GM13977 (cell line): ENCODE data around the gene RFX8.

Experiments used
- DNase-seq: peaks from one replicate; pipeline ENCODE4 v3.0.0; 2012; ENCODE audit warnings: low spot score
- in situ Hi-C: fragments of 300-500 bp; cut with MboI; formaldehyde crosslinking; loops from one replicate; pipeline ENCODE4 v1.12.0; 2022; ENCODE audit warnings: low sequenced_read_pairs, low pct_unique_long_range_greater_than_20kb, mixed read lengths, inconsistent platforms; ENCODE audit not compliant: unreplicated experiment
- TF ChIP-seq, protein P1 (sequence below): IDR thresholded peaks from 2 replicates; pipeline ENCODE4 v1.5.1; 2012; ENCODE audit warnings: mild to moderate bottlenecking, control low read depth; ENCODE audit not compliant: insufficient read depth; ENCODE audit errors: extremely low read depth, missing control alignments

The RFX8 gene

DNA sequence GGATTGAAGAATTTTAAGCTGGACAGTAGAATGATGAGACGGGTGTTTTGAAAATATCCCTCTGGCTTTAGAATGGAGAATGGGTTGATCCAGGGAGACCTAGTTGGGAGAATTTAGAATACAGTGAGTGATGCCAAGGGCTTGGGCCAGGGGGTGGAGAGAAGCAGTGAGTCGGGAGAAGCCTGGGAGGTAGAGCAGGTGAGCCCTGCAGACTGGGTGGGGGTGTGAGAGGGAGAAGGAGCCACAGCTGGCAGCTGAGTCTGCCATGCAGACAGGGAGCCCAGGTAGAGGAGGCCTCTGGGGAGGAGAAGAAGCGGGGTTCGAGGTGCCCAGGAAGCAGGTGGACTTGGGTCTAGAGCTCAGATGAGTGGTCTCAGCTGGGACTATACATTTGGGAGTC lies 105.8 kb downstream of the RFX8 start:
- TF ChIP-seq, protein P1, sequence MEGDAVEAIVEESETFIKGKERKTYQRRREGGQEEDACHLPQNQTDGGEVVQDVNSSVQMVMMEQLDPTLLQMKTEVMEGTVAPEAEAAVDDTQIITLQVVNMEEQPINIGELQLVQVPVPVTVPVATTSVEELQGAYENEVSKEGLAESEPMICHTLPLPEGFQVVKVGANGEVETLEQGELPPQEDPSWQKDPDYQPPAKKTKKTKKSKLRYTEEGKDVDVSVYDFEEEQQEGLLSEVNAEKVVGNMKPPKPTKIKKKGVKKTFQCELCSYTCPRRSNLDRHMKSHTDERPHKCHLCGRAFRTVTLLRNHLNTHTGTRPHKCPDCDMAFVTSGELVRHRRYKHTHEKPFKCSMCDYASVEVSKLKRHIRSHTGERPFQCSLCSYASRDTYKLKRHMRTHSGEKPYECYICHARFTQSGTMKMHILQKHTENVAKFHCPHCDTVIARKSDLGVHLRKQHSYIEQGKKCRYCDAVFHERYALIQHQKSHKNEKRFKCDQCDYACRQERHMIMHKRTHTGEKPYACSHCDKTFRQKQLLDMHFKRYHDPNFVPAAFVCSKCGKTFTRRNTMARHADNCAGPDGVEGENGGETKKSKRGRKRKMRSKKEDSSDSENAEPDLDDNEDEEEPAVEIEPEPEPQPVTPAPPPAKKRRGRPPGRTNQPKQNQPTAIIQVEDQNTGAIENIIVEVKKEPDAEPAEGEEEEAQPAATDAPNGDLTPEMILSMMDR, result no peak
- no peak for DNase-seq
- in situ Hi-C loops, result loop anchor here (25.0 kb wide), 1 partner anchor 107 kb away; the partner anchor contains the start of gene CNOT11

DNA sequence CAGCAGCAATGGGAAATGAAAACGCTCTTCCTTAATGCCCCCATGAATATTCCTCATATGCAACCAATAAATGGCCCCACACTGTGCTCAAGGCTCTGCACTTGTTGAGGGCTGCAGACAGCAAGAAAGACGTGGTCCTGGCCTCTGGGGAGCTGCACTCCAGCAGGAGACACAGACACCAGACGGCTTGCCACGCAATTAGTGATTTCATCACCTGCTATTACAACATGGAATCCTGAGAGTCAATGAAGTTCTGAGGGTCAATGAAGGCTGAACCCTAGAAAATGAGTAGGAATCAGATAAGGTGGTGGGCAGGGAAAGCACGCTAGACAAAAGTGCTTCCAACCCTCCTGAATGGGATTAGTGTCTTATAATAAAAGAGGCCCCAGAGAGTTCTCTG lies 106.5 kb downstream of the RFX8 start:
- in situ Hi-C loops, result loop anchor here (25.0 kb wide), 1 partner anchor 106 kb away; the partner anchor contains the start of gene CNOT11
- no peak for DNase-seq
- TF ChIP-seq, protein P1, result no peak

DNA sequence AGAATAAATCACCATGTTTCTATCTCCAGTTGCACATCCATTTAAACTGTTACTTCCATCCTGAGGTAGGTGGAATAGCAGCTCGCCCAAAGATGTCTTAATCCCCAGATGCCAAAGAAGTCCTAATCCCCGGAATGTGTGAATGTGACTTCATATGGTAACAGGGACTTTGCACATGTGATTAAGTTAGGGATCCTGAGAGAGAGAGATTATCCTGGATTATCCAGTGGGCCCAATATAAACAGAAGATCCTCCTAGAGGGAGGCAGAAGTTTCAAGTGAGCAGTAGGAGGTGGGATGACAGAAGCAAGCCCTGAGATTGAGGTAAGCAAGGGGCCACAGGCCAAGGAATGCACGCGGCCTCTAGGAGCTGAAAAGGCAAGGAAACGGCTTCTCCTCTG lies 107.4 kb downstream of the RFX8 start:
- in situ Hi-C loops, result loop anchor here (25.0 kb wide), 1 partner anchor 105 kb away; the partner anchor contains the start of gene CNOT11
- TF ChIP-seq, protein P1, result no peak
- DNase-seq, result no peak

DNA sequence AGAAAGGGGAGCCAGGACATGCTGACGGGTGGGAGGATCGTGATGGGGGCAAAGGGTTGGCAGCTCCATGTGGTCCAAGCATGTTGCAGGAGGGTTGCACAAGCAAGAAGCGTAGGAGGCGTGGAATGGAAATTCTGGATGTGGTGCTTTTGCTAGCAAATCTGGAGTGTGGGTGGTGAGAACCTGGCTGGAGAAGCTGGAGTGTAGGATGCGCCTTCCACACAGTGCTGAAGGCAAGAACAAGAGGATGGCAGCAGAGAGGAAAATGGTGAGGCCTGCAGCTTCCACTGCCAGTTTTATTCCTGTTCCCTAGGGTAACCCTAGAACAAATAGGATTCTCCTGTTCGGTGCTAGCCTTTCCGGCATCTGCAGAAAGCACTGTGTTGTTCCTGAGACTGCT lies 110.0 kb downstream of the RFX8 start:
- in situ Hi-C loops, result loop anchor here (25.0 kb wide), 1 partner anchor 103 kb away; the partner anchor contains the start of gene CNOT11
- no peak for DNase-seq
- TF ChIP-seq, protein P1, result no peak

DNA sequence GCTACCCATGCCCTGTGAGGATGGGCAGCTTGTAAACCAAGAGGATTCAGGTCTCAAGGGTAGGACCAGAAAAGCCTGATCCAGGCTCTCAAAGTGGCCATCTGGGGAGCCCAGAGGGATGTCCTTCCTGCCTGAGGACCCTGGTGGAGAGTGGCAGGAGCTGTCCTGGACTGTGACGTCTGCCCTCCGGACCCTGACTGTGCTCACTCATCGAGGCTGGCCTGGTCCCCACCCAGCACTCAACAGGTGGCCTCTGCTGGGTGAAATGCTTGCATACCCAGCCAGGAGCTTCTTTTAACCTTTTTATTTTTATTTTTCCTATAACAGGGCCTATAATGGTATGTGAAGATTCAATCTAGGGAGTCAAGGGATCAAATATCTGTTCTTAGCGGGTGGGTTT lies 112.1 kb downstream of the RFX8 start:
- in situ Hi-C loops, result loop anchor here (25.0 kb wide), 1 partner anchor 100 kb away; the partner anchor contains the start of gene CNOT11
- TF ChIP-seq, protein P1, result no peak
- DNase-seq, result no peak

DNA sequence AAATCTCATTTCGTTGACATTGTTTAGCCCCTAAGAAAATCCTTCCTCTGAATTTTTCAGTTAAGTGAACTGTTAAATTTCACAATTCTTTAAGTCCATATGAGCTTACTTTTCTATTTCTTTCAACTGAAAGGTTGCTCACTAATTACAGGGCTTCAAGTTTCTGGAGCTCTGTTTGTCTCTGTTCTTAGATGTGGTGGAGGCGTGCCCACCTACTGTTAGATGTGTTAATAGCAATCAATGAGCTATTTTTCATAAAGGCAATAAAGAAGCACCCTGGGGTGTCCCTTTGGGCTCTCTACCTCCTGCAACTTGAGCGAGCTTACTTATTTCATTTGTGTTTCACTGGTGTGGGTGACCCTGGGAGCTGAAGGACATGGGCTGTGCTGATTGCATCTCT lies 112.6 kb downstream of the RFX8 start:
- no peak for DNase-seq
- TF ChIP-seq, protein P1, result no peak
- in situ Hi-C loops, result loop anchor here (25.0 kb wide), 1 partner anchor 100 kb away; the partner anchor contains the start of gene CNOT11
